Breast epithelium (tissue), 4 donors: ENCODE measurements around the gene THSD7B. TPM values are rescaled to one million over a fixed set of nuclear protein-coding genes. Genes with fewer than 3 reads are reported as not detected.

Source experiments
- DNase-seq, 2 donors: peaks; one replicate each; pipeline ENCODE4 v3.0.0-alpha.2; 2019; ENCODE audit warnings: low spot score in 2 of 2
- H3K27ac ChIP-seq, 2 donors: fragments of 200-600 bp; sonication (generic) in 1 of 2; one replicate each; pipeline ENCODE4 v1.5.1; 2016 to 2019; ENCODE audit warnings: mild to moderate bottlenecking in 1 of 2
- H3K27me3 ChIP-seq, 2 donors: fragments of 200-600 bp; sonication (generic) in 1 of 2; one replicate each; pipeline versions ENCODE4 v1.5.1 to v1.6.0; 2017 to 2019; ENCODE audit warnings: control low read depth in 1 of 2, mild to moderate bottlenecking in 1 of 2
- H3K36me3 ChIP-seq: fragments of 200-600 bp; one replicate; pipeline ENCODE4 v1.5.1; 2019
- H3K4me1 ChIP-seq, 2 donors: fragments of 200-600 bp; sonication (generic); one replicate each; pipeline ENCODE4 v1.5.1; 2016 to 2019; ENCODE audit warnings: control low read depth in 1 of 2
- H3K4me3 ChIP-seq, 3 donors: fragments of 200-600 bp; sonication (generic); 1 replicate in 2 of 3; 2 replicates in 1 of 3; pipeline ENCODE4 v1.5.1; 2016 to 2019; ENCODE audit warnings: mild to moderate bottlenecking in 3 of 3, moderate library complexity in 2 of 3
- H3K9me3 ChIP-seq, 2 donors: fragments of 200-600 bp; sonication (generic) in 1 of 2; one replicate each; pipeline ENCODE4 v1.5.1; 2016 to 2019; ENCODE audit warnings: control low read depth in 1 of 2
- CTCF ChIP-seq, 3 donors: fragments of 450-650 bp; IDR thresholded peaks; one replicate each; pipeline ENCODE4 v1.5.1; 2016 to 2017; ENCODE audit warnings: antibody characterized with exemption in 3 of 3, mild to moderate bottlenecking in 3 of 3, moderate library complexity in 3 of 3
- POLR2A ChIP-seq: fragments of 450-650 bp; IDR thresholded peaks from one replicate; pipeline ENCODE4 v1.6.1; 2016; ENCODE audit warnings: antibody characterized with exemption, mild to moderate bottlenecking, moderate library complexity
- POLR2AphosphoS5 ChIP-seq, 3 donors: sonication (generic); formaldehyde crosslinking; IDR thresholded peaks; one replicate each; pipeline ENCODE4 v1.6.1; 2017; ENCODE audit warnings: antibody characterized with exemption in 3 of 3
- intact Hi-C: fragments of 100-400 bp; cut with DNase I; formaldehyde crosslinking; loops from one replicate; pipeline ENCODE4 v1.15.1; 2023; ENCODE audit warnings: low total_unique reads
- total RNA-seq, 3 donors: library from RNA; depleted of rRNA; stranded (reverse); fragments of >200 nt; gene quantifications; one replicate each; pipeline ENCODE4 v1.1.0, GENCODE V29; 2016

THSD7B gene
- total RNA-seq, 3 donors from 2014 or later = 0.73 to 3.3 (median 2.1) TPM

- H3K36me3 ChIP-seq = no peaks in the 10 kb centered on the region
- intact Hi-C loops = no loop called here
- TF ChIP-seq CTCF (IDR thresholded peaks at IDR 0.05) = no peak
- H3K27ac ChIP-seq = no peak overlapping the region
- H3K9me3 ChIP-seq = no peaks in the 10 kb centered on the region
- H3K4me3 ChIP-seq = no peak overlapping the region
- H3K27me3 ChIP-seq = no peaks in the 10 kb centered on the region
- DNase-seq = no peak
- H3K4me1 ChIP-seq = no peaks in the 10 kb centered on the region
Observed at GRCh38 chr2:137287913-137288639, 522.7 kb downstream of the THSD7B start.

DNA sequence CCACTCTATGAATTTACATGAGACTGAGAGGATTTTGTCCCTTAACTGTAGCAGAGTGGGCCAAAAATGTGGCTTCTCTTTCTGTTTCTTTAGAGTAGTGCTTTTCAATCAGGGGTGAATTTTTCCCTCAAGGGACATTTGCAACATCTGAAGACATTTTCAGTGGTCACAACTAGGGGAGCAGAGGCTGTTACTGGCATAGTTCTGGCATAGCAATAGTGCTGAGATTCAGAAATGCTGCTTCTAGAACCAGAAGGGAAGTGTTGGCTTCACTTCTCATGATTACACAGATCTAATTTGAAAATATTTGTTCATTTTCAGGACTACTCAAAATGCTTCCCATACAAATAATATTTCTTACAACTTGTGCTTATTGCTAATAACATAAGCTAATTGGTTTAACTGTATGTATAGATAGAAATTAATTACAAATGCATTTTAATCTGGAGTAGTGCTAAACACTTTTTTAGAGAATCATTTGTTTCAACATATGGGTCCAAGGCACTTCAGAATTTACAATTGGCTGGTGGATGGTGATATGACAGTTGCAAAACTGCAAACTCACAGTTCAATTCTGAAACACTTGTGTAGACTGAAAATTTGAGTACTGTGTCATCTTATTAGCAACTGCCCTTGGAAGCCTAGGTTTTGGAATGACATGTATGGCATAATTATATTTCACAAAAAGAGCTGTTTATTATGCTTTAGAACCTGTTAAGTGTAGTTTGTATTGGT, 526.7 kb downstream of the THSD7B start:
- Histone ChIP-seq H3K27ac (no peak overlapping the region), H3K4me1 (no peaks in the 10 kb centered on the region), H3K27me3 (no peaks in the 10 kb centered on the region), H3K36me3 (no peaks in the 10 kb centered on the region), H3K4me3 (no peak overlapping the region), H3K9me3 (no peaks in the 10 kb centered on the region)
- DNase-seq = no peak
- intact Hi-C loops = no loop called here
- no peak for TF ChIP-seq CTCF (IDR thresholded peaks at IDR 0.05)
- TF ChIP-seq POLR2A = no peak
- TF ChIP-seq POLR2AphosphoS5 (IDR thresholded peaks at IDR 0.05) = no peak

GRCh38 chr2:137298377-137298776, 533.0 kb downstream of the THSD7B start:
- H3K4me3 ChIP-seq = no peak overlapping the region
- no peaks in the 10 kb centered on the region for H3K4me1 ChIP-seq
- no peak for DNase-seq
- TF ChIP-seq POLR2AphosphoS5 (IDR thresholded peaks at IDR 0.05) (no peak), CTCF (IDR thresholded peaks at IDR 0.05) (no peak), POLR2A (no peak)
- H3K9me3 ChIP-seq = peaks cover 6% of the 10 kb centered on the region in 2 donors
- intact Hi-C loops = no loop called here
- H3K27me3 ChIP-seq = no peaks in the 10 kb centered on the region
- H3K36me3 ChIP-seq = no peaks in the 10 kb centered on the region
- H3K27ac ChIP-seq = no peak overlapping the region

GRCh38 chr2:137300987-137301386, 535.6 kb downstream of the THSD7B start:
- no peak for DNase-seq

More at GRCh38 chr2:137300987-137301386, 535.6 kb downstream of the THSD7B start:
- no peaks in the 10 kb centered on the region for H3K36me3 ChIP-seq
- peaks cover 6% of the 10 kb centered on the region in 2 donors for H3K9me3 ChIP-seq
- no peaks in the 10 kb centered on the region for H3K4me1 ChIP-seq
- intact Hi-C loops = no loop called here
- TF ChIP-seq CTCF (IDR thresholded peaks at IDR 0.05) = no peak
- TF ChIP-seq POLR2A = no peak
- no peak for TF ChIP-seq POLR2AphosphoS5 (IDR thresholded peaks at IDR 0.05)
- H3K4me3 ChIP-seq = no peak overlapping the region
- no peak overlapping the region for H3K27ac ChIP-seq
- H3K27me3 ChIP-seq = no peaks in the 10 kb centered on the region
